ENCODE data around the gene HCCS.

DNA sequence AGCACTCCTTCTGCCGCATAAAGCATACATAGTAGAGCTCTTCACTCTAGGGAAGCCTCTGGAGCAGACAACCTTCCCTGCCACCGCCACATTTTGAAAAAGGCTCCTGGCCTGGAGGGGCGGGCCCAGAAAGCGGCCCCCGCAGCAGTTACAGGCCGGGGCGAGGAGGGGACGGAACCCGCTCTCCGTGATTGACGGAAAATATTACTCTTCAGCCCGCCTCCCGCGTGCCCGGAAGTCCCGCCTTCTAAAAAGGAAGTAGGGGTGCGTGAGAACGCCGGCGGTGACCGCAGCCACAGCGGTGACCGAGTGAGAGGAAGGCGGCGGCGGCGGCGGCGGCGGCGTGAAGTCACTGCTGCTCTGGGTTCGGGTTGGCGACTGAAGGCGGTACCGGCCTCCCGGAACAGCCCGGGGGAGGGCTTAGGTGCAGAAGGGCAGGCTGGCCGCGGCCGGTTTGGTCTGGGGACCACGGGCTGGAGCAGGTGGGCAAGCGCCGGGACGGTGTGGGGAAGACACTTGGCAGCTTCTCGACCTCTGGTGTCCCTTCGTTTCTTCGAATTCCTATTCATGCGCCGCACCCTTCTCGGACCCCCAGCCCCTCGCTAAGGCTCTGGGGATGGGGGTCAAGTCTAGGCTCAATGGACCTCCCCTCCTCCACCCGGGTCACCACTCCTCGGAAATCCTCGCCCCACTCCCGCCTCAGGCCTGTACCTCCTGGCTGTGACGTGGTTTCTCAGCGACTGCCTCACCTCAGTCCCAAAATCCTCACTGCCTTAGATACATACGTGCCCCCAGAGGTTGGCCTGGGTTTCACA, at the start of gene HCCS:
- TF ChIP-seq ZNF274 (IDR thresholded peaks at IDR 0.05; ENCODE audit: low read depth, low read length) (no peak), YY1 (IDR thresholded peaks at IDR 0.05; ENCODE audit: insufficient read depth, insufficient read length) (no peak)

Measured in NT2/D1 (cell line).